GM21528 (cell line): ENCODE results near the gene SEMA6B.
"Not testable (repeated sequence)": the region's sequence is repeated elsewhere in the genome, so short reads cannot be mapped to it uniquely, and the experiment has no call there.

Experiments used
- ATAC-seq: cut with Tn5 transposase; IDR thresholded peaks from one replicate; pipeline ENCODE4 v1.9.1; 2021; ENCODE audit warnings: mild to moderate bottlenecking, moderate library complexity; ENCODE audit not compliant: unreplicated experiment, low FRiP score

SEMA6B gene

DNA sequence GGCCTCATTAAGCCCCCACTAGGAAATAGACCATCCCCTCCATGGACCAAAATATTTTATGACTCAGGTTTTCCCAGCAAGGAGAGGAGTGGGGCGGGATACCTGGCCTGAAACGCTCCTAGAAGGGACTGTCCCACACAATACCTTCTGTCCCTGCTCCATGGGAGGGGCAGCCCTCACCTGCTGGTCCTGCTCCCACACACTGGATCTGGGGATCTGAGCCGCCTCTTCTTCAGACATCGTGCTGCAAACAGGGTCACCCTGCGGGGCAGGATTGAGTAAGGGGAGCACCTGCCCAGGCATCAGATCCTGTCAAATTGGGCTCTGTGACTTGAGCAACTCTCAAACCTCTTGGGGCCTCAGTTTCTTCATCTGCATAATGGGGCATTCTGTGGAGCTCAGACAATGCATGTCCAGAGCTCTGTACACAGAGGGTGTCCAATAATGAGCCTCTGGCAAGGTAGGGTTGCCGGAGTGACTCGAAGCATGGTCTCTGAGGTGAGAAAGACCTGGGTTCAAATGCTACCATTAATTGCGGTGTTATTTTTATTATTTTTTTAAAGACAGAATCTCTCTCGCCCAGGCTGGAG lies 25.6 kb downstream of the SEMA6B start:
- no peak for ATAC-seq

DNA sequence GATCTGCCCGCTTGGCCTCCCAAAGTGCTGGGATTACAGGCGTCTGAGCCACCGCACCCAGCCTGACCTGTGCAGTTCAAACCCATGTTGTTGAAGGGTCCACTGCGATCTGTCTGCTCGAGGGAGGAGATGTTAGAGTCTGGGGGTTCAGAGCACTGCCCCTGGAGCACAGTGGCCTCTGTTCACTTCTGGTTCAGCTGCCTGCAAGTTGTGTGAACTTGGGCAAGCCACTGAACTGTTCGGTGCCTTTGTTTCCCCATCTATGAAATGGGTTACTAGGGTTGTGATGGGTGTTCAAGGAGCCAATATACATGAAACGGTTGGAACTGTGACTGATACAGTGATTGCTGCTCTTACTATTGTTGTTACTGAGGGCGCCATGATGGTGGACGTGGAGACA lies 26.1 kb downstream of the SEMA6B start:
- no peak for ATAC-seq

DNA sequence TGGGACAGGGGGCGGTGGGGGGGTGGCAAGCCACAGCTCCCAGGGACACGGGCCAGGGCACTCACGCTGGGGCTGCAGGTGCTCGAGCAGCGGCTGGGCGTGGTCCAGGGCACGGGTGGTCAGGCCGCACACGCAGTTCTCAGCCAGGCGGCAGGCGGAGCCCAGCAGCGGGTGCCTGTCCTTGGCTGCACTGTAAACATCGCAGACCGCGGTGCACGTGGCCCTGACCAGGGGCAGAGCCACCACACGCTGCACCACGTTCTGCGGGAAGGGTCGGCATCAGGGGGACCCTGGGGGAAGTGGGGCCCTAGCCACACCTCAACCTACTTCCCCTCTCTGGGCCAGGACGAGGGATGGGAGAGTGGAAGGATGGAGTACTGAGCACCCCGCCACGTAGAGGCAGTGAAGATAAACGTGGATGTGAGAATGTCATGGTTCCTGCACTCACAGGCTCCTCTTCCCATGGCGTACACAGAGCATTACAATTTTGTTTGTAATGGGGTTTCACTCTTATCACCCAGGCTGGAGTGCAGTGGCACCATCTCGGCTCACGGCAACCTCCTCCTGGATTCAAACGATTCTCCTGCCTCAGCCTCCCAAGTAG lies 27.8 kb downstream of the SEMA6B start:
- no peak for ATAC-seq

DNA sequence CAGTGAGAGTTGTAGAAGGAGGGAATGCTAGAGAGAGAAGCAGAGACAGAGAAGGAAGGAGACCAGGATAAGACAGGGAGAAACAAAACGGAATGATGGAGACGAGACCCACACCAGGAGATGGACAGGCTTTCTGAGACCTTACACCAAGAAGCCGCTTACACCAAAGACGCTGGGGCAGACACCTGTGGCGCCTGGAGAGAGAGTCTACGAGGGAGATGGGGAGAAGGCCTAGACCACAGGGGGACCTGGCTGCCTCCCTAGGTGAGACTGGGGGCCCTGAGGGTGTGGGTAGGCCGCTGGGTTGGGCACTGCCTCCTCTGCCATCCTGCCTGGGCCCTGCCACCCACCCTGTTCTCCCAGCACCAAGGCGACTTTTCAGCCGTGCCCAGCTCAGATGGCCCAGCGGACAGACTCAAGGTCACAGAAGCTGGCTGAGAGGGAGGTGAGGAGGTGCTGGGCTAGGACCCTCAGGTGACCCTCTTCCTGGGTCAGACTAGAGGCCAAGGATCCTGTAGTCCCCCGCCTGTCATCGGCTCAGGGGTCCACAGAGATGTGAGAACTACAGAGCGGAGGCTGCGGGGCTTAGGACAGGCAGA lies 29.5 kb downstream of the SEMA6B start:
- no peak for ATAC-seq

DNA sequence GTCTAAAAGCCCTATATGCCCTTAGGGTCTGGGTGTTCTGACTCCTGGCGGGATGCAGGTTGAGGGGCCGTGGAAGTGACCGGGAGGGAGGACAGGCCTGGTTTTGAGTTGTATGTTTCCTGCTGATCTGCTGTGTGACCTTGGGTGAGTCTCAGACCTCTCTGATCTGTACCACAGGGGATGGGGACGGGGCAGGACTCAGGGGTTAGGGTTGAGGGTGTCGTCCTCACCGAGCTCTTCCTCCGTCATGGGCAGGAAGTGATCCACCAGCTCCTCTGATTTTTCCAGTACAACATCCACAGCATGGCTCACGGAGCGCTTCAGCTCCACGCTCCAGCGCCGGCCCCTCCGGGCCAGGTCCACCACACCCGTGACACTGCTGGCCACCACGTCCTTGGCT lies 30.6 kb downstream of the SEMA6B start:
- ATAC-seq, result no peak

DNA sequence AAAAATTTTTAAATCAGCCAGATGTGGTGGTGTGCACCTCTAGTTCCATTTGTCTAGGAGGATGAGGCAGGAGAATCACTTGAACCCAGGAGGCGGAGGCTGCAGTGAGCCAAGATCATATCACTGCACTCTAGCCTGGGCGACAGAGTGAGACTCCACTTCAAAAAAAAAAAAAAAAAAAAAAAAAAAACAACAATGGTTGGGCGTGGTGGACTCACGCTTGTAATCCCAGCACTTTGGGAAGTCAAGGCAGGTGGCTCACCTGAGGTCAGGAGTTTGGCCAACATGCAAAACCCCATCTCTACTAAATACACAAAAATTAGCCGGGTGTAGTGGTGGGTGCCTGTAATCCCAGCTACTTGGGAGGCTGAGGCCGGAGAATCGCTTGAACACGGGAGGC lies 32.1 kb downstream of the SEMA6B start:
- ATAC-seq, result not testable (repeated sequence)

DNA sequence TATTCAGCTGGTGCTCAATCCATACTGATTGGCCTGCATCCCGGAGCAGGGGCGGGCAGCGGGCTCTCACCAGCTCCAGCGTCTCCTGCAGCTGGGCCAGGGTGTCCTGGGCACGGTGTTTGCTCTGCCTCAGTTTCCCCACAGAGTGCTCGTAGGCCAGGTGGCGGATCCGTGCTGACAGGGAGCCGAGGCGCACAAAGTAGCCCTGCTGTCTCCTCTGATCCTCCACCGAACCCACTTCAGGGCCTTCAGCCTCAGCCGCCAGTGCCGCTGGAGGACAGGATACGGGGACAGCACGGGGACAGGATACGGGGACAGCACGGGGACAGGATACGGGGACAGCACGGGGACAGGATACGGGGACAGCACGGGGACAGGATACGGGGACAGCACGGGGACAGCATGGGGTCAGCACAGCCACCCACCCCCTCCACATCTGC lies 33.9 kb downstream of the SEMA6B start:
- ATAC-seq, result no peak

DNA sequence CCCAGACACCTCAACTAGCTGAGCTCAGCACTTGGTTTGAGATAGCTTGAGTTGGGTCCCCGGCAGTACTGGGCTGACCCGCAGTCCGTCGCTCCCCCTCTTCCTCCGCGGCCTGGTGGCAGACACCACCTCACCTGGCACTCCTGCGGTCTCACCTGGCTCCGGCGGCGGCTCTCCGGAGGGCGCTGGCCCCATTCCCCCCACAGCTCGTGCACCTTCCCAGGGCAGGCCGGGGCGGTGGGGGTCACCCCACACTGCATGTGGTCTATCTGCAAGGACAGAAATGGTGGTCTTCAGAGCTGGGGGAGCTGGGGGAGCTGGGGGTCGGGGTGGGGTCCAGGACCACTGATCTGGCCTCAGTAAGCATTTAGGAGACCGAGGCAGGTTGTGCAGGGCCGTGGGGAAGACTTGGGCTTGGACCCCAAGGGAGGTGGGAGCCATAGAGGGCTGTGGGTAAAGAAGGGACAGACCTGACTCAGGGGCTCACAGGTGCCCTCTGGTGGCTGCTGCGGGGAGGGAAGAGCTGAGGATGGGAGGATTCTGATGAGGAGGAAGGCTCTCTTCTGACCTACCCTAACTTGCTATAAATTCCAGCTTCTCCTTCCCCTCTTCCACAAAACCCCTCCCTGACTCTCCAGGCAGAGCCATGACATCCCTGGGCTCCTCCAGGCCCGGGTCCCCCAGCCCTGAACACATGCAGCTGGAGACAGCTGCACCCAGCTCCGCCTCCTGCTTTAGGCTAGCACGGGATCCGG lies 34.5 kb downstream of the SEMA6B start:
- ATAC-seq, result no peak

DNA sequence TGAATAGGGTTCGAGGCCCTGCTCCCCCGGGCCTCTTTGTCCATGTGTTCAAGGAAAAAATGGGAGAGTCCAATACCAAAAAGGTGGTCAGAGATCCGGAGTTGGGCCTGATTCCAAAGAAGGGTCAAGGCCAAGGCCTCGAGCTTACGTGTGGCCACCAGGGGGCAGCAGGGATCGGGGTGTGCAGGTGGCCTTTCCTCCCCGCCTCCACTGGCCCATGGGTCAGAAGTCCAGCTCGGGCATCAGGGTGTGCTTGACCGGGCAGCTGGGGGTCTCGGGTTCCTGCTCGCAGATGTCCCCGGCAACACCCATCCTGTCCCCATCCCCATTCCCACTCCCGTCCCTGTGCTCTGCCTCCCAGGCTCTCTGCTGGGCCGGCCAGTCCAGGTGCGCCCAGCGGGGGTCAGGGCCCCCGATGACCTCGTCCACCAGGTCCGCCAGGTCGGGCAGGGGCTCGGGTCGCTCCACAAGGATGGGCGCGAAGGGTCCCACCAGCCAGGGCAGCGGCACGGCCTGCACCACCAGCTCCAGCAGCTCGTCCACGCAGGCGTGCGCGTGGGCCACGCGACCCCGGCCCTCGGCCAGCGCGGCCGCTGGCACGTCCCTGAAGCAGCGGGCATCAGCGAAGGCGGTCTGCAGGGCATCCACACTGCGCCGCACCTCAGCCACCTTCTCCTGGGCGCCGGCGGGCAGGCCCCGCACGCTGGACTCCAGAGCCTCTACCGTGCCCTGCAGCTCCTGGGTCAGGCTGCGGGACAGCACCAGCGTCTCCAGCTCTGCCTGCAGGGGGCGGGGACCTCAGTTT lies 36.0 kb downstream of the SEMA6B start:
- no peak for ATAC-seq

DNA sequence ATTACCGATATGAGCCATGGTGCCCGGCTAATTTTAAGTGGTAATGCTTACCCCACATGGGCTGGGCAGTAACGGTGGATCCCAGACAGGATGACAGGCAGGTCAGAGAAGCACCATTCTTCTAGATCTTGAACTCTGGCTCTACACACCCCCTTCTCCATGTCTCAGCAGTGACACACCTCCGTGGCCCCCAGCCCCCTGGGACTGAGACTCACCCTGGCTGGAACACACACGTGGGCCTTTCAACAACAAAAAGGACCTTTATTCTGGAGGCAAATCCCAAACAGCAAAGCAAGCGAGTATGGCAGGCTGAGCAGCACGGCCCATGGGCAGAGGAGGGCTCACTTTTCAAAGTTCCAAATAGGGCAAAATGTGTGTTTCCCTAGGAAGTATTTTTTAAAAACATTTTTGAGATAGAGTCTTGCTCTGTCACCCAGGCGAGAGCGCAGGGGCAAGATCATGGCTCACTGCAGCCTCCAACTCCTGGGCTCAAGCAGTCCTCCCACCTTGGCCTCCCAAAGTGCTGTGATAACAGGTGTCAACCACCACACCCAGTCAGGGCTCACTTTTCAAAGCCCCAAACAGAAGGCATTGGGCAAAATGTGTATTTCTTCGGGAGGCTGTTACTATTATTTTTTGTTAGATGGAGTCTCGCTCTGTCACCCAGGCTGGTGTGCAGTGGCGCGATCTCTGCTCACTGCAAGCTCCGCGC lies 37.0 kb downstream of the SEMA6B start:
- no peak for ATAC-seq

DNA sequence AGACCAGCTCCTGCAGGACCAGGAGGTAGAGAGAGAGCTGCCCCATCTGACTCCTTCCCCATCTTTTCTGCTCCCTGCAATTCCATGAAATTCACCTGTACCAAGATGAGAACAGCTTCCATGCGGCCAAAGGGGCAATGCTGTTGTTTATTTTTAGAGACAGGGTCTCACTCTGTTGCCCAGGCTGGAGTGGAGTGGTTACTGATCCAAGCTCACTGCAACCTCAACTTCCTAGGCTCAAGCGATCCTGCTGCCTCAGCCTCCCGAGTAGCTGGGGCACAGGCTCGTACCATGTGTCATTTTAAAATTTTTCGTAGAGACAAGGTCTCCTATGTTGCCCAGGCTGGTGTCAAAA lies 37.6 kb downstream of the SEMA6B start:
- no peak for ATAC-seq

DNA sequence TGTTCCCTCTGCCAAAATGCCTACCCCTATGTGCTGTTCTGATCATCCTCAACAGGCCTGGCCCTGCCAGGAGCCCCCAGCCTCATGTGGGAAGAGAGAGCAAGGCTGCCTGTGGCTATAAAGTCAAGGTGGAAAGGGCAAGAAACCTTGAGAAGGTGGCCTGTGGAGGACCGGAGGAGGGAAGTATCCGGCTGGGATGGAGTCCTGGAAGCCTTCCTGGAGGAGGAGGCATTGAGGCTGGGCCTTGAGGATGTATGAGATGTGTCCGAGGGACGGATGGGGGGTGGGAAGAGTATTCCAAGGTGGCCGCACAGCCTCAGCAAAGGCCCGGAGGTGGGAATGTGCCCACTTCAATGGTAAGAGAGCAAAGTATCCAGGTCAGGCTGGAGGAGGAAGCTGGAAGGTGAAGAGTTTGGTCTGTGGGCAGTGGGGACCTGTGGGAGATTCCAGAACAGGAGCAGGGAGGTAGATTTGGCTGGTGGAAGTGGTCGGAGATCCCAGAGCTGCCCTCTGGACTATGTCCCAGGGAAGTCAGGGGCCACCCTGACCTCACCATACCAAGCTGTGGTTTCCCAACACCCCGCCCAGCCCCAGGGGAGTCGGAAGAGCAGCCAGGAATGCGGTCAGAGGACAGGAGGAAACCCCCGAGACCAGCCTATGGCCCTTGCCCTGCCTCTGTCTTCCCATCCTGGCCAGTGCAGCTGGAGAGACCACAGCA lies 38.2 kb downstream of the SEMA6B start:
- no peak for ATAC-seq

DNA sequence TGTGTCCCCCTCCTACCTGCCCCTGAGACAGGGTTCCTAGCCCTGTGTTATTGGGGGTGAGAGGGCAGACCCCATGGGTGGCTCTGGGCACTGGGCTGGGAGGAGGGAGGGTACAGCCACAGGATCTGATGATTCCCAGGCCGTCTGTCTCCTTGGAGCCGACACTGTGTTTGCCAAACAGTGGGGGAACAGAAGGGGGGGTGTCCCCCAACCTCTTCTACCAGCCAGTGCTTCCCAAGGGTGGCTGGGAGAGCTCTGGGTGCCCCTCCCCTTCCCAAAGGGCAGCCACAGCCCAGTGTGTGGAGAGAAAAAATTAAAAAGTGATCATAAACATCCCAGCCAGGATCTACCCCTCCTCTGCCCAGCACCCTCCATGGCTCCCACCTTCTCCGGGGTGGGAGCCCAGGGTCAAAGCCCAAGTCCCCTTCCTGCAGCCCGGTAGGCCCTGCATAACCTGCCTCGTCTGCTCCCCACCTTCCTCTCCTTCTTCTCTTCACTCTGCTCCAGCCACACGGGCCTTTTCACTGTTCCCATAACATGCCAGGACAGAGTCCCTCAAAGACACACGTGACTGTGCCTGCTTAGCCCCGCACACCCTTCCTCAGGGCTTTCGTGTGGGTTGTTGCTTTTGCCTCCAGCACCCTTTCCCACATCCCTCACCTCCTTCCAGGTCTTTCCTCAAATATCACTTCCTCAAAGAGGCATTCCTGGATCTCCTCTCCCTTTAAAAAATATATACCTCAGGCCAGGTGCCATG lies 39.8 kb downstream of the SEMA6B start:
- no peak for ATAC-seq

DNA sequence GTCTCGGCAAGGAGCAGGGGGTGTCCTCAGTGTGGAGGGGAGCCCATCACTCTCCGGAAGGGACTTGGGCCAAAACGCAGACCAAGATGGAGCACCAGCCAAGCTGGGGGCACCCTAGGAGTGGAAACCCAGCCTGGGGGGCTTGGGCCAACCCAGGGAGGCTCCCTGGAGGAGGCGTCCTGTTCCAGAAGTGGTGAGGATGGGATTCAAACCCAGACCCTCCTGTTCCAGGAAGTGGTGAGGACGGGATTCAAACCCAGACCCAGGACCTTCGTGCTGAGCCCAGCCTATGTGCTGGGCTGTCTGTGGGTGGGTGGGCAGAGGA lies 40.4 kb downstream of the SEMA6B start:
- no peak for ATAC-seq

DNA sequence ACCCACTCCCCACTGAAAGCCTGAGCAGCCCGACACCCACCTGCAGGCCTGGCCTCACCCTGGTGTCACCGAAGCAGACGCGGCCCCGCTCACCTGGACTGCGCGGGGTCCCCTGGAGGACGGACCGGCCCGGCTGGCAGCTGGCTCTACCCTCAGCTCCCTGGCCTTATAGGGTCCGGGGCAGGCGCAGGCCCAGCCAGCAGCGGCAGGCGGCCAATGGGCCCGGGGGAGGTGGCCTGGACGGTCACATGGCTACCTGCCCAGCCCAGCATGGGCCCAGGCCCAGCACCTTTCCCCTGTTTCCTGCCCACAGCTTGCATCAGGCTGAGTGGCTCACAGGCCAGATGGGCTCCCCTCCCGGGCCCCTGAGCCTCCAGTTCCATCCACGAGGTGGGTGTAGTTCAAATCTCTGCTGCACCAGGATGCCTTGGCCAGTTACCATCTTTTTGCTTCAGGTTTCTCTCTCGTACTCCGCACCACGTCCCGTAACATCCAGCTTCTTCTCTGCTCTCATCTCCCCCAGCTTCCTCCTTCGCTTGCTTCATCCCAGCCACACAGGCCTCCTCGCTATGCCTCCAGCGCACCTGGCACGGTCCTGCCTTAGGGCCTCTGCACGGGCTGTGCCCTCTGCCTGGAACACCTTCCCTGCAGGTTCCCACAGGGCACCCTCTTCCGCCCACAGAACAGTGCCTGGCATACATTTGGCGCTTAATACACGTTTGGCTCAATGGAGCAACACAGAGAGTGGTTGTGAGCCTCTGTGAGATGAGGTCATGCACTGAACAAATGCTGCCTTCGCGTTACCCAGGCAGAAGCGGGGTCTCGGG lies 40.9 kb downstream of the SEMA6B start, which contains the start of gene PLIN4:
Gene PLIN4, minus strand, starts transcription at position 142 of the 827 bp plus-strand sequence. CDS start 214 bp downstream, outside the sequence.
- ATAC-seq, result no peak

DNA sequence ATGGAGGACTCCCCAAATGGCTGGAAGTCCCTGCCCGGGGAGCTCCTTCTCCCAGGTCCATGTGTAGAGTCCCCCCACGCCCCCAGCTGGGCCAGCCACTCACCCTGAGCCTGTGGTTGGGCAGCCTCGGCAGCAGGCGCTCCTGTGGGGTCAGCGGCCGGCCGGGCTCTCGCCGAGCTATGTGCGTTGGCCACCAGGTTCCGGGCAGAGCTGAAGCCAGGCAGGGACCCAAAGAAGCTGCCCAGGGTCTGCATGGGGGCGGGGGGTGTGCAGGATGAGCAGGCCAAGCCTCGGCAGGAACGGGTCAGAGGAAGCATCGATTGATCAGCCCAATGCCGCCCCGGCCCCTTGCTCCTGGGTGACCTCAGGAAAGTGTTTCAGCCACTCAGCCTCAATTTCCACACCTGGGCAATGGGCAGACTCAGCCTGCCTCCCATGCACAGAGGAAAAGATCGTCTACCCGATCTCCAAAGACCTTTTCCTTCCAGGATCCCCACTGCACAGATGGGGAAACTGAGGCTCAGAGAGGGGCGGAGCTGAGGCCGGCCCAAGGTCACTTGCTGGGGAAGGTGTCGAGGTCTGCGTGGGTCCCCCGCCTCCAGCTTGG lies 41.9 kb downstream of the SEMA6B start:
- ATAC-seq, result no peak

DNA sequence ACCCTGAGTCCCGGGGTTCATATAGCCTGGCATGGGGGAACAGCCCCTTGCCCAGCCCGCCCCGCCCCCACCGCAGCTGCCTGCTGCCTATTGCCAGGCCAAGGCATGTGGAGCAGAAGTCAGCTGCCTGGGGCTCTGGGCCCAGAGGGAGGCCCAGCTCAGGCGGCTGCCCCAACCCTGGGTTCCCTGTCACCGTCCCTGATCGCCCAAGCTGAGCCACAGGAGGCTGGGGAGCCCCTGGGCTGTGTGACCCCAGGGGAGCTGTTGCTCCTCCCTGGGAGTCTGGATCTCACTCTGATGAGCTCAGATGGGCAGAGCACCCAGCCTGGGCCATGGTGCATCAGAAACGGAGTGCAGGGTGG lies 42.6 kb downstream of the SEMA6B start:
- ATAC-seq, result no peak
